PC-3 (cell line): Measurements from ENCODE around the gene PIEZO2. TPM values are rescaled to one million over a fixed set of nuclear protein-coding genes. Genes with fewer than 3 reads are reported as not detected.

Experiments
- ATAC-seq: fragments of 200-7000 bp; cut with Tn5 transposase; 2 replicates; pipeline ENCODE4 v1.9.1; 2020; ENCODE audit warnings: mild to moderate bottlenecking, moderate library complexity
- BruUV-seq: library from RNA; stranded (reverse); fragments of 400-500 nt; replicated peaks from 2 replicates; lab custom pipeline; 2021; lab: Mats Ljungman, UMichigan
- CTCF ChIA-PET: fragments of 300-600 bp; sonication (Branson Sonifier 250); formaldehyde crosslinking; loops from one replicate; lab custom pipeline; 2022; ENCODE audit warnings: antibody characterized with exemption; lab: Charles Lee
- POLR2A ChIA-PET: fragments of 300-600 bp; sonication (Branson Sonifier 250); formaldehyde crosslinking; loops from one replicate; lab custom pipeline; 2022; ENCODE audit warnings: antibody characterized with exemption; ENCODE audit not compliant: unreplicated experiment; lab: Charles Lee
- DNase-seq: peaks from one replicate; pipeline ENCODE4 v3.0.0-alpha.2; 2015
- H2AFZ ChIP-seq: fragments of 300-600 bp; sonication (generic); 2 replicates; pipeline ENCODE4 v1.6.0; 2016; ENCODE audit warnings: antibody characterized with exemption, low read length
- H3F3A ChIP-seq: fragments of 300-600 bp; sonication (generic); one replicate; pipeline ENCODE4 v1.6.0; 2017; ENCODE audit warnings: antibody characterized with exemption, low read length, control low read depth, mild to moderate bottlenecking; ENCODE audit not compliant: unreplicated experiment
- H3K27ac ChIP-seq: fragments of 300-600 bp; sonication (generic); 2 replicates; pipeline ENCODE4 v1.5.1; 2016; ENCODE audit warnings: mild to moderate bottlenecking, low read length
- H3K27me3 ChIP-seq: fragments of 300-600 bp; sonication (generic); 2 replicates; pipeline ENCODE4 v1.6.1; 2016; ENCODE audit warnings: low read length, mixed read lengths
- H3K36me3 ChIP-seq: fragments of 300-600 bp; sonication (generic); 2 replicates; pipeline ENCODE4 v1.6.1; 2016; ENCODE audit warnings: low read depth, mixed run types, low read length, mixed read lengths
- H3K4me1 ChIP-seq: fragments of 300-600 bp; sonication (generic); 2 replicates; pipeline ENCODE4 v1.5.1; 2016; ENCODE audit warnings: low read length; ENCODE audit not compliant: insufficient read depth
- H3K4me2 ChIP-seq: fragments of 300-600 bp; sonication (generic); 2 replicates; pipeline ENCODE4 v1.6.0; 2016; ENCODE audit warnings: low read length
- H3K4me3 ChIP-seq: fragments of 300-600 bp; sonication (generic); 2 replicates; pipeline ENCODE4 v1.5.1; 2016; ENCODE audit warnings: mild to moderate bottlenecking, low read length, mixed read lengths
- H3K79me2 ChIP-seq: fragments of 300-600 bp; sonication (generic); 2 replicates; pipeline ENCODE4 v1.6.1; 2017; ENCODE audit warnings: low read length, mixed read lengths
- H3K9ac ChIP-seq: fragments of 300-600 bp; sonication (generic); 2 replicates; pipeline ENCODE4 v1.6.0; 2016; ENCODE audit warnings: mild to moderate bottlenecking, low read length
- H3K9me2 ChIP-seq: fragments of 300-600 bp; sonication (generic); replicated peaks from 2 replicates; pipeline ENCODE4 v1.6.1; 2016; ENCODE audit warnings: mixed run types, low read length, mixed read lengths
- H3K9me3 ChIP-seq: fragments of 300-600 bp; sonication (generic); 2 replicates; pipeline ENCODE4 v1.6.1; 2016; ENCODE audit warnings: low read length, mixed read lengths
- H4K20me1 ChIP-seq: fragments of 300-600 bp; sonication (generic); 2 replicates; pipeline ENCODE4 v1.6.1; 2016; ENCODE audit warnings: low read length, mixed read lengths
- CTCF ChIP-seq: fragments of 300-600 bp; sonication (generic); conservative IDR thresholded peaks from 2 replicates; pipeline ENCODE4 v1.5.1; 2017; ENCODE audit warnings: antibody characterized with exemption, low read depth, mild to moderate bottlenecking, low read length
- EZH2 ChIP-seq: fragments of 300-600 bp; sonication (generic); IDR thresholded peaks from one replicate; pipeline ENCODE4 v1.6.1; 2017; ENCODE audit warnings: antibody characterized with exemption, mild to moderate bottlenecking, low read length; ENCODE audit not compliant: unreplicated experiment
- EZH2phosphoT487 ChIP-seq: fragments of 300-600 bp; sonication (generic); IDR thresholded peaks from 2 replicates; pipeline ENCODE4 v1.6.1; 2018; ENCODE audit warnings: mild to moderate bottlenecking, antibody characterized with exemption, low read length, borderline replicate concordance
- intact Hi-C: fragments of 100-400 bp; cut with micrococcal nuclease; formaldehyde crosslinking; loops from 2 replicates; pipeline ENCODE4 v1.9.0; 2023
- total RNA-seq: library from RNA; depleted of rRNA; stranded (reverse); fragments of >200 nt; gene quantifications from 2 replicates; pipeline ENCODE4 v1.2.3, GENCODE V29; 2014

The PIEZO2 gene
- total RNA-seq, 1 experiment from 2014 or later = not detected

- H3K4me1 ChIP-seq = no peaks in the 10 kb centered on the region
- H4K20me1 ChIP-seq = no peaks in the 10 kb centered on the region
- no peak overlapping the region for H3K4me2 ChIP-seq
- ATAC-seq = no peak
- CTCF ChIA-PET = no interaction called here
- H3K36me3 ChIP-seq = no peaks in the 10 kb centered on the region
- peaks cover 54% of the 10 kb centered on the region for H3K27me3 ChIP-seq
- intact Hi-C loops = no loop called here
- no peak overlapping the region for H3K4me3 ChIP-seq
- no peaks in the 10 kb centered on the region for H3F3A ChIP-seq
- no peaks in the 10 kb centered on the region for H3K79me2 ChIP-seq
- DNase-seq = no peak
- H3K9me3 ChIP-seq = no peaks in the 10 kb centered on the region
- H3K9ac ChIP-seq = no peak overlapping the region
- POLR2A ChIA-PET = no interaction called here
- no peak for TF ChIP-seq EZH2phosphoT487
- TF ChIP-seq CTCF = no peak
- no peak for TF ChIP-seq EZH2
- no peak overlapping the region for H2AFZ ChIP-seq
- no peak overlapping the region for H3K27ac ChIP-seq
- H3K9me2 ChIP-seq = no peaks in the 10 kb centered on the region
- no TSS peak for BruUV-seq
These were observed 127.9 kb downstream of the PIEZO2 start for GRCh38 chr18:11021477-11021876.

GRCh38 chr18:11020877-11021414 lies 128.4 kb downstream of the PIEZO2 start:
- H3K36me3 ChIP-seq = no peaks in the 10 kb centered on the region
- H2AFZ ChIP-seq = no peak overlapping the region
- intact Hi-C loops = no loop called here
- no peak overlapping the region for H3K4me2 ChIP-seq
- no TSS peak for BruUV-seq
- H3K27me3 ChIP-seq = peaks cover 53% of the 10 kb centered on the region
- no peaks in the 10 kb centered on the region for H3F3A ChIP-seq
- ChIA-PET POLR2A (no interaction called here), CTCF (no interaction called here)
- ATAC-seq = no peak
- no peak overlapping the region for H3K9ac ChIP-seq
- TF ChIP-seq CTCF = no peak
- TF ChIP-seq EZH2phosphoT487 = no peak
- no peak for TF ChIP-seq EZH2
- DNase-seq = no peak
- H4K20me1 ChIP-seq = no peaks in the 10 kb centered on the region
- no peak overlapping the region for H3K4me3 ChIP-seq
- no peak overlapping the region for H3K27ac ChIP-seq
- no peaks in the 10 kb centered on the region for H3K79me2 ChIP-seq
- no peaks in the 10 kb centered on the region for H3K4me1 ChIP-seq
- no peaks in the 10 kb centered on the region for H3K9me3 ChIP-seq
- H3K9me2 ChIP-seq = no peaks in the 10 kb centered on the region

GRCh38 chr18:11020161-11020853 lies 129.1 kb downstream of the PIEZO2 start:
- Histone ChIP-seq H3K4me2 (no peak overlapping the region), H3K9me2 (no peaks in the 10 kb centered on the region), H2AFZ (no peak overlapping the region), H3K79me2 (no peaks in the 10 kb centered on the region), H3F3A (no peaks in the 10 kb centered on the region), H3K9me3 (no peaks in the 10 kb centered on the region), H3K36me3 (no peaks in the 10 kb centered on the region), H3K27ac (no peak overlapping the region), H3K4me1 (no peaks in the 10 kb centered on the region), H3K27me3 (peaks cover 52% of the 10 kb centered on the region), H3K4me3 (no peak overlapping the region), H3K9ac (no peak overlapping the region), H4K20me1 (no peaks in the 10 kb centered on the region)
- ChIA-PET POLR2A (no interaction called here), CTCF (no interaction called here)
- no peak for TF ChIP-seq EZH2
- TF ChIP-seq CTCF = no peak
- no peak for TF ChIP-seq EZH2phosphoT487
- intact Hi-C loops = no loop called here
- no TSS peak for BruUV-seq
- DNase-seq (no peak), ATAC-seq (no peak)
